Measurements from ENCODE around the gene SLC49A3.
"Not testable (repeated sequence)": the region's sequence is repeated elsewhere in the genome, so short reads cannot be mapped to it uniquely, and the experiment has no call there.

SLC49A3 gene

GRCh38 chr4:732486-732885 lies 43.5 kb upstream of the SLC49A3 start:
- H3K4me3 ChIP-seq (ENCODE audit: low read length), result no peak overlapping the region
- no peak for DNase-seq (ENCODE audit: low read depth)
- TF ChIP-seq CTCF (conservative IDR thresholded peaks at IDR 0.05; ENCODE audit: low read length), result no peak

- H3K4me3 ChIP-seq (ENCODE audit: low read length); DNase-seq (ENCODE audit: low read depth): not testable (repeated sequence)
These were observed 43.0 kb upstream of the SLC49A3 start for GRCh38 chr4:731954-732353.

GRCh38 chr4:730946-731904 lies 42.3 kb upstream of the SLC49A3 start:
- DNase-seq (ENCODE audit: low read depth); H3K4me3 ChIP-seq (ENCODE audit: low read length): not testable (repeated sequence)

GRCh38 chr4:730511-730910 lies 41.6 kb upstream of the SLC49A3 start:
- no peak for DNase-seq (ENCODE audit: low read depth)
- no peak for TF ChIP-seq CTCF (conservative IDR thresholded peaks at IDR 0.05; ENCODE audit: low read length)
- no peak overlapping the region for H3K4me3 ChIP-seq (ENCODE audit: low read length)

DNA sequence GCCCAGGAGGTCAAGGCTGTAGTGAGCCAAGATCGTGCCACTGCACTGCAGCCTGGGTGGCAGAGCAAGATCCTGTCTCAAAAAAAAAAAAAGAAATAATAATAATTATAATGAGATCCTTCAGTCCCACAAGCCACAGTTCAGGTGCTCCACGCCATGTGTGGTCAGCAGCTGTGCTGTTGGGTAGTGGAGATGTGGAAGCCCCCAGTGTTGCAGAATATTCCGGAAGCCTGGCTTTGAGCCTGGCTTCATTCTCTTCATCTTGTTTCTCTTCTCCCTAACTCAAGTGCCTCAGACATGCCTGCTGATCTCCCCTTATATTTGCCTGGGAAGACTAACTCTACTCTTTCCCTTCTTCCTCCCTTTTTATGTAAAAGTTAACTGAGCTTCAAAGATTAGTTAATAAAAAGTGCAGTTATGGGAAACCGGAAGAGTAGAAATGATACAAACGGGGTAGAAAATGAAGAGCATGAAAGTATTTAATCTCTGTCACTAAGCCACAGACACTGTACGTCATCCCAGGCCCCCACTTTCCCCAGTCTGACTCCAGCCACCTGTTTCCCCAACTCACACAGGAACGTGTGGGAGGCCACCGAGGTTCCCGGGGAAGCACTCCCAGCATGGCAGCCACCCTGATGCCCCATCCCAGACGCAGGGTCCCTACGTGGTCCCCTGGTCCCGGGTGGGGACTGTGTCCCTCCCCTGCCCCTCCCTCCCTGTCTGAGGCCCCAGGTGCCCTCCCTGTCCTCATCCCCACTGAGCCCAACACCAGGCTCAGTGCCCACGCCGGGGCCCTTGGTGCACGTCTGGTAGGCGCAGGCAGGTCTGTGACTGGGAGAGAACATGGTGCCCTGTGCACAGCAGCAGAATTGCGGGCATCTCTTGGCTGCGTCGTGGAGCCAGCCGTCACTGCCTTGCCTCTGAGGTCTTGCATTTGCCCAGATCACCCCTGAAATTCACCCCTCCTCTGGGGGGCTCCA lies 40.7 kb upstream of the SLC49A3 start:
- DNase-seq (ENCODE audit: low read depth), result no peak
- H3K4me3 ChIP-seq (ENCODE audit: low read length), result no peak overlapping the region
- TF ChIP-seq CTCF (conservative IDR thresholded peaks at IDR 0.05; ENCODE audit: low read length), result no peak

- H3K4me3 ChIP-seq (ENCODE audit: low read length), result no peak overlapping the region
- no peak for DNase-seq (ENCODE audit: low read depth)
- no peak for TF ChIP-seq CTCF (conservative IDR thresholded peaks at IDR 0.05; ENCODE audit: low read length)
These were observed 38.6 kb upstream of the SLC49A3 start for GRCh38 chr4:727576-727975.

GRCh38 chr4:726838-727237 lies 37.9 kb upstream of the SLC49A3 start:
- peak overlapping the region; percentile 44 for H3K4me3 ChIP-seq (ENCODE audit: low read length)
- peak; percentile 12 for DNase-seq (ENCODE audit: low read depth)
- TF ChIP-seq CTCF (conservative IDR thresholded peaks at IDR 0.05; ENCODE audit: low read length), result no peak

Data from AG10803 (cell line).